Measurements from ENCODE around the gene P3H2. TPM values are rescaled to one million over a fixed set of nuclear protein-coding genes. Genes with fewer than 3 reads are reported as not detected.

The P3H2 gene
- total and polyA plus RNA-seq, 9 of the 15 experiments (the other 6 are each of a cell fraction or from before 2014, with no cell fraction given) = 0.04 to 0.26 (median 0.22) TPM; not detected in 6

GRCh38 chr3:190086191-190086590, 34.5 kb downstream of the P3H2 start (continued):
- TF ChIP-seq CUX1 (CRISPR knock-in tag; IDR thresholded peaks at IDR 0.05) (no peak), BHLHE40 (IDR thresholded peaks at IDR 0.05; ENCODE audit: low read length) (no peak), MYC (IDR thresholded peaks at IDR 0.05; ENCODE audit: low read depth, low read length) (no peak), MYC (CRISPR knock-in tag; IDR thresholded peaks at IDR 0.05; ENCODE audit: borderline replicate concordance, low read depth) (no peak), ADNP (tag; IDR thresholded peaks at IDR 0.05) (no peak), ZNF76 (CRISPR knock-in tag; IDR thresholded peaks at IDR 0.05; ENCODE audit: borderline replicate concordance) (no peak), ZC3H11A (IDR thresholded peaks at IDR 0.05; ENCODE audit: low read depth, low read length) (no peak), PHF20 (IDR thresholded peaks at IDR 0.05; ENCODE audit: partially characterized antibody) (no peak), ESRRB (CRISPR knock-in tag; IDR thresholded peaks at IDR 0.05; ENCODE audit: borderline replicate concordance) (no peak)
